HCT116 (cell line): ENCODE results near the gene RSPO1. TPM values are rescaled to one million over a fixed set of nuclear protein-coding genes. Genes with fewer than 3 reads are reported as not detected.

Experiments
- ATAC-seq: fragments of 200-7000 bp; cut with Tn5 transposase; 2 replicates; pipeline ENCODE4 v1.9.1; 2020; ENCODE audit warnings: mild to moderate bottlenecking, moderate library complexity
- BruUV-seq: library from RNA; stranded (reverse); fragments of 400-500 nt; replicated peaks from 2 replicates; lab custom pipeline; 2021; lab: Mats Ljungman, UMichigan
- CTCF ChIA-PET: fragments of 300-600 bp; sonication (Branson Sonifier 250); formaldehyde crosslinking; loops from one replicate; lab custom pipeline; 2021; ENCODE audit warnings: antibody characterized with exemption; lab: Charles Lee
- POLR2A ChIA-PET: fragments of 300-600, 350-600 bp; sonication (Branson Sonifier 250); formaldehyde crosslinking; loops from one replicate; lab custom pipeline; 2021; ENCODE audit warnings: antibody characterized with exemption; lab: Charles Lee
- RAD21 ChIA-PET, 2 experiments: fragments of 300-600 bp; sonication (Branson Sonifier 250); formaldehyde crosslinking; loops; one replicate each; lab custom pipeline; 2023; ENCODE audit warnings: low total read pairs in 2 of 2; ENCODE audit not compliant: uncharacterized antibody in 2 of 2, unreplicated experiment in 2 of 2, low non-redundant PET in 1 of 2; lab: Charles Lee
- DNase-seq: peaks from one replicate; pipeline ENCODE4 v3.0.0-alpha.2; 2010; ENCODE audit warnings: low read depth, low spot score
- H2AFZ ChIP-seq: fragments of 200-600 bp; shearing (Covaris generic), sonication (generic); 2 replicates; pipeline ENCODE4 v1.6.1; 2017; ENCODE audit warnings: low read depth, mixed run types, mixed read lengths, antibody characterized with exemption, low read length; ENCODE audit not compliant: poor library complexity, severe bottlenecking
- H3K27ac ChIP-seq: 2 replicates; pipeline ENCODE4 v1.5.1; 2012; ENCODE audit warnings: low read depth, low read length
- H3K27me3 ChIP-seq: fragments of 200-600 bp; sonication (generic); 2 replicates; pipeline ENCODE4 v1.6.1; 2016; ENCODE audit warnings: mixed run types, low read length, mixed read lengths; ENCODE audit not compliant: insufficient read depth
- H3K36me3 ChIP-seq, 2 experiments: fragments of 200-500 bp in 1 of 2; fragments of 200-600 bp in 1 of 2; sonication (Bioruptor generic) in 1 of 2; sonication (generic) in 1 of 2; 2 replicates each; pipeline versions ENCODE4 v1.5.1 to v1.6.1; 2014 to 2016; ENCODE audit warnings: low read length in 2 of 2, inconsistent platforms in 1 of 2, mixed read lengths in 1 of 2, mixed run types in 1 of 2; ENCODE audit not compliant: insufficient read depth in 2 of 2, control insufficient read depth in 1 of 2
- H3K4me1 ChIP-seq, 2 experiments: fragments of 200-600 bp in 1 of 2; sonication (generic) in 1 of 2; 2 replicates each; pipeline versions ENCODE4 v1.5.1 to v1.6.1; 2012 to 2017; ENCODE audit warnings: low read length in 2 of 2, inconsistent platforms in 1 of 2, mild to moderate bottlenecking in 1 of 2, mixed read lengths in 1 of 2, mixed run types in 1 of 2, moderate library complexity in 1 of 2; ENCODE audit not compliant: insufficient read depth in 2 of 2, control insufficient read depth in 1 of 2
- H3K4me2 ChIP-seq: fragments of 200-600 bp; sonication (generic); 2 replicates; pipeline ENCODE4 v1.6.1; 2017; ENCODE audit warnings: mixed run types, low read length, mixed read lengths
- H3K4me3 ChIP-seq, 2 experiments: fragments of 200-600 bp in 1 of 2; sonication (generic) in 1 of 2; replicated peaks in 1 of 2; 2 replicates each; pipeline ENCODE4 v1.5.1; 2011 to 2016; ENCODE audit warnings: low read length in 2 of 2, control low read depth in 1 of 2, low read depth in 1 of 2, mild to moderate bottlenecking in 1 of 2, mixed read lengths in 1 of 2, mixed run types in 1 of 2
- H3K79me2 ChIP-seq: fragments of 200-600 bp; sonication (generic); 2 replicates; pipeline ENCODE4 v1.6.1; 2017; ENCODE audit warnings: mild to moderate bottlenecking, mixed run types, low read length, moderate library complexity, mixed read lengths; ENCODE audit not compliant: insufficient read depth
- H3K9ac ChIP-seq: fragments of 200-600 bp; sonication (generic); 2 replicates; pipeline ENCODE4 v1.6.1; 2016; ENCODE audit warnings: low read length, mixed read lengths
- H3K9me2 ChIP-seq: fragments of 200-600 bp; sonication (generic), shearing (Covaris generic); 2 replicates; pipeline ENCODE4 v1.6.1; 2017; ENCODE audit warnings: mixed run types, mild to moderate bottlenecking, moderate library complexity; ENCODE audit not compliant: insufficient read depth
- H3K9me3 ChIP-seq, 2 experiments: fragments of 200-500 bp in 1 of 2; fragments of 200-600 bp in 1 of 2; sonication (Bioruptor generic) in 1 of 2; sonication (generic) in 1 of 2; 2 replicates each; pipeline ENCODE4 v1.6.1; 2014 to 2017; ENCODE audit warnings: low read length in 2 of 2, mixed read lengths in 2 of 2, inconsistent platforms in 1 of 2, low read depth in 1 of 2, mild to moderate bottlenecking in 1 of 2, mixed run types in 1 of 2, moderate library complexity in 1 of 2; ENCODE audit not compliant: control insufficient read depth in 1 of 2, insufficient read depth in 1 of 2
- H4K20me1 ChIP-seq: fragments of 200-600 bp; sonication (generic), shearing (Covaris generic); 2 replicates; pipeline ENCODE4 v1.6.1; 2017; ENCODE audit warnings: mixed run types, mild to moderate bottlenecking, moderate library complexity; ENCODE audit not compliant: insufficient read depth
- CBX3 ChIP-seq: IDR thresholded peaks from 2 replicates; pipeline ENCODE4 v1.6.1; 2012; ENCODE audit warnings: low read depth
- EGR1 ChIP-seq: IDR thresholded peaks from 2 replicates; pipeline ENCODE4 v1.6.1; 2012; ENCODE audit warnings: low read depth
- EZH2 ChIP-seq: fragments of 200-600 bp; sonication (generic); IDR thresholded peaks from 2 replicates; pipeline ENCODE4 v1.6.1; 2017; ENCODE audit warnings: antibody characterized with exemption, mixed run types
- FOSL1 ChIP-seq: IDR thresholded peaks from 2 replicates; pipeline ENCODE4 v1.6.1; 2012; ENCODE audit warnings: low read depth
- JUND ChIP-seq: IDR thresholded peaks from 2 replicates; pipeline ENCODE4 v1.6.1; 2012
- POLR2AphosphoS5 ChIP-seq: IDR thresholded peaks from 2 replicates; pipeline ENCODE4 v1.6.1; 2011; ENCODE audit warnings: mild to moderate bottlenecking, low read depth, low read length, moderate library complexity
- SRF ChIP-seq: IDR thresholded peaks from 2 replicates; pipeline ENCODE4 v1.6.1; 2012; ENCODE audit warnings: low read depth
- YY1 ChIP-seq: IDR thresholded peaks from 2 replicates; pipeline ENCODE4 v1.6.1; 2011; ENCODE audit warnings: low read length, low read depth, moderate library complexity, mild to moderate bottlenecking; ENCODE audit not compliant: insufficient replicate concordance; ENCODE audit errors: extremely low read depth
- ZFX ChIP-seq: fragments of 450-650 bp; IDR thresholded peaks from 2 replicates; pipeline ENCODE4 v1.6.1; 2017
- intact Hi-C: fragments of 100-400 bp; cut with micrococcal nuclease; formaldehyde crosslinking; loops from 2 replicates; pipeline ENCODE4 v1.10.0; 2022
- total RNA-seq: library from RNA; stranded (reverse); gene quantifications from one replicate; pipeline ENCODE4 v1.2.1, GENCODE V29; 2021; ENCODE audit not compliant: unreplicated experiment
- TF ChIP-seq, protein P1 (sequence below): IDR thresholded peaks from 2 replicates; pipeline ENCODE4 v1.6.1; 2012; ENCODE audit warnings: low read depth

Gene RSPO1
- total RNA-seq, 1 experiment from 2014 or later = 0.15 TPM

DNA sequence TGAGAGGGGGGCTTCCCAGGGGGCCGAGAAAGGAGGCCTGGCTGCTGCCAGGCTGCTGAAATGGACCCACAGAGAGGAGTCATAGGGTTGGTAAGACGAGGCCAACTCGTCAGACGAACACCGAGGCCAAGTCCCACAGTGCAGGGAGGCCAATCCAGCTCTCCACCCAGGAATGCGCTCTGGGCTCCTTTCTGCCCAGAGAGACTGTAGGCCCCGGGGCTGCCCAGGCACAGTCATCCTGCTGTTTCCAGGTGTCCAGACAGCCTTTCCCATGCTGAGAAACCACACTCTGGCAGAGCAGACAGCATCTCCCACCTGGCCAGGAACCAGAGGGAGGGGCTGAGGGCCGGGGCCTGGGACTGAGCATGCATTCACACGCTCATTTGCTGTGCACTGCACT, 26.7 kb upstream of the RSPO1 start:
- Histone ChIP-seq H2AFZ (no peak overlapping the region), H3K4me1 (no peaks in the 10 kb centered on the region), H3K27ac (no peak overlapping the region), H3K4me3 (no peak overlapping the region), H3K9me2 (no peaks in the 10 kb centered on the region), H3K9me3 (no peaks in the 10 kb centered on the region), H3K36me3 (no peaks in the 10 kb centered on the region), H4K20me1 (no peaks in the 10 kb centered on the region), H3K27me3 (no peaks in the 10 kb centered on the region), H3K9ac (no peak overlapping the region), H3K79me2 (no peaks in the 10 kb centered on the region), H3K4me2 (no peak overlapping the region)
- POLR2A ChIA-PET = no interaction called here
- no peak for DNase-seq
- RAD21 ChIA-PET = no interaction called here
- intact Hi-C loops = no loop called here
- no peak for TF ChIP-seq CBX3
- no peak for TF ChIP-seq ZFX
- TF ChIP-seq, protein P1, sequence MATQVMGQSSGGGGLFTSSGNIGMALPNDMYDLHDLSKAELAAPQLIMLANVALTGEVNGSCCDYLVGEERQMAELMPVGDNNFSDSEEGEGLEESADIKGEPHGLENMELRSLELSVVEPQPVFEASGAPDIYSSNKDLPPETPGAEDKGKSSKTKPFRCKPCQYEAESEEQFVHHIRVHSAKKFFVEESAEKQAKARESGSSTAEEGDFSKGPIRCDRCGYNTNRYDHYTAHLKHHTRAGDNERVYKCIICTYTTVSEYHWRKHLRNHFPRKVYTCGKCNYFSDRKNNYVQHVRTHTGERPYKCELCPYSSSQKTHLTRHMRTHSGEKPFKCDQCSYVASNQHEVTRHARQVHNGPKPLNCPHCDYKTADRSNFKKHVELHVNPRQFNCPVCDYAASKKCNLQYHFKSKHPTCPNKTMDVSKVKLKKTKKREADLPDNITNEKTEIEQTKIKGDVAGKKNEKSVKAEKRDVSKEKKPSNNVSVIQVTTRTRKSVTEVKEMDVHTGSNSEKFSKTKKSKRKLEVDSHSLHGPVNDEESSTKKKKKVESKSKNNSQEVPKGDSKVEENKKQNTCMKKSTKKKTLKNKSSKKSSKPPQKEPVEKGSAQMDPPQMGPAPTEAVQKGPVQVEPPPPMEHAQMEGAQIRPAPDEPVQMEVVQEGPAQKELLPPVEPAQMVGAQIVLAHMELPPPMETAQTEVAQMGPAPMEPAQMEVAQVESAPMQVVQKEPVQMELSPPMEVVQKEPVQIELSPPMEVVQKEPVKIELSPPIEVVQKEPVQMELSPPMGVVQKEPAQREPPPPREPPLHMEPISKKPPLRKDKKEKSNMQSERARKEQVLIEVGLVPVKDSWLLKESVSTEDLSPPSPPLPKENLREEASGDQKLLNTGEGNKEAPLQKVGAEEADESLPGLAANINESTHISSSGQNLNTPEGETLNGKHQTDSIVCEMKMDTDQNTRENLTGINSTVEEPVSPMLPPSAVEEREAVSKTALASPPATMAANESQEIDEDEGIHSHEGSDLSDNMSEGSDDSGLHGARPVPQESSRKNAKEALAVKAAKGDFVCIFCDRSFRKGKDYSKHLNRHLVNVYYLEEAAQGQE = no peak
- TF ChIP-seq POLR2AphosphoS5 = no peak
- no peak for TF ChIP-seq EGR1
- no peak for TF ChIP-seq EZH2
- no peak for TF ChIP-seq JUND
- no peak for TF ChIP-seq FOSL1
- no peak for TF ChIP-seq SRF
- no peak for TF ChIP-seq YY1
- peak; percentile 29; the same call in 1 of the 2 replicates for ATAC-seq
- CTCF ChIA-PET = no interaction called here
- no TSS peak for BruUV-seq
